GM19438 (cell line): ENCODE measurements around the gene RRP8.

Experiments used
- ATAC-seq: cut with Tn5 transposase; IDR thresholded peaks from one replicate; pipeline ENCODE4 v1.9.1; 2021; ENCODE audit warnings: low read depth; ENCODE audit not compliant: unreplicated experiment

RRP8 gene

GRCh38 chr11:6572215-6572614 lies 31.2 kb downstream of the RRP8 start:
- ATAC-seq = no peak

DNA sequence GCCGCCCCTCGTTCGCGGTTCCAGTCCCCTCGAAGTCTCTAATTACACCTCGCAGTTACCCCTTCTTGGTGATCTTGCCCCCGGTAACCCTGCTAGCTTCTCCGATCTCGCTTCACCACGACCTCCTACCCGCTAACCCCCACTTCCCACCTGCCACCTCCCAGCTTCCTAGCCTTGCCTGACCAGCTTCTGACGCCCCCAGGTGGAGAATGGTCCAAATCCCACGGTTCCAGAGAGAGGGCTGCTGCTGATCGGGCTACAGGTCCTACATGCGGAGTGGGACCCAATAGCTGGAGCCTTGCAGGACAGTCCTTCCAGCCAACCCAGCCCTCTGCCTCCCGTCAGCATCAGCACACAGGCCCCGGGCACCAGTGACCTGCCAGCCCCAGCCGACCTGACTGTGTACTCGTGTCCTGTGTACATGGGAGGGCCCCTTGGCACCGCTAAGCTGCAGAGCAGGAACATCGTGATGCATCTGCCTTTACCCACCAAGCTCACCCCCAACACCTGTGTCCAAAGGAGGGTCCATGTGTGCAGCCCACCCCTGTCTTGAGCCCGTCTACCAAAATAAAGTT lies 31.9 kb downstream of the RRP8 start:
- no peak for ATAC-seq

DNA sequence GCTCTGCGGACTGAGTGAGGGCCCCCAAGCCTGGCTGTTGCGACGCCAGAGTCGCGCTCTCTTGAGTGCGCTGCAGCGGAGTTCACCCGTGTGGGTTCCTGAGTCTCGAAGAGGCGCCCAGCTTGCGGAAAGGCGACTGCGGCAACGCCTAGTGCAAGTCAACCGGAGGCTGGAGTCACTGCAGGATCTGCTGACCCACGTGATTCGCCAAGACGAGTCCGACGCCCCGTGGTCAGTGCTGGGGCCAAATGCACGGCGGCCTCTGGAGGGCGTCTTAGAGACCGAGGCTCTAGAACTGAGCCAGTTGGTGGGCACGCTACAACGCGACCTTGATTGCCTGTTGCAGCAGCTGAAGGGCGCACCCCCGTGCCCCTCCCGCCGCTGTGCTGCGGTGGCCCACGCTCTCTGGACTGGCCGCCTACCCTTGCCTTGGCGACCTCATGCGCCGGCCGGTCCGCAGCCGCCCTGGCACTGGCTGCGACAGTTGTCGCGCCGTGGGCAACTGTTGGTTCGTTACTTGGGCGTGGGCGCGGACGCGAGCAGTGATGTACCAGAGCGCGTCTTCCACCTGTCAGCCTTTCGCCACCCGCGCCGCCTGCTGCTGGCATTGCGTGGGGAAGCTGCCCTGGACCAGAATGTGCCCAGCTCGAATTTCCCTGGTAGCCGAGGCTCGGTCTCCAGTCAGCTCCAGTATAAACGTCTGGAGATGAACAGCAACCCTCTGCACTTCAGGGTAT lies 32.6 kb downstream of the RRP8 start:
- ATAC-seq = no peak

GRCh38 chr11:6569706-6570105 lies 33.7 kb downstream of the RRP8 start:
- no peak for ATAC-seq

- ATAC-seq = no peak
Observed at GRCh38 chr11:6568191-6568918, 35.1 kb downstream of the RRP8 start.

DNA sequence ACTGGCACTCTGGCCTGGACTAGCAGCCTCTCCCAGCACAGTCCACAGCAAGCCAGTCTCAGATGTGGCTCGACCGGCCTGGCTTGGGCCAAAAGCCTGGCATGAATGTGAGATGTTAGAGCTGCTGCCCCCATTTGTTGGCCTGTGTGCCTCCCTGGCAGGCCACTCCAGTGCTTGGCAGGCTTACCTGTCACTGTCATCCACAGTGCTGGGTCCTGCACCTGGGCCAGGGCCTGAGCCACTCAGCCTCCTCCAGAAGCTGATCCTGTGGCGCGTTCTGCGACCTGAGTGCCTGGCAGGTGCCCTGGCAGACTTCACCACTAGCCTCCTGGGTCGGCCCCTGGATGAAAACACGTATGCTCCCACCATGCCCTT lies 36.1 kb downstream of the RRP8 start:
- no peak for ATAC-seq

- no peak for ATAC-seq
Observed at GRCh38 chr11:6566704-6567370, 36.6 kb downstream of the RRP8 start.

DNA sequence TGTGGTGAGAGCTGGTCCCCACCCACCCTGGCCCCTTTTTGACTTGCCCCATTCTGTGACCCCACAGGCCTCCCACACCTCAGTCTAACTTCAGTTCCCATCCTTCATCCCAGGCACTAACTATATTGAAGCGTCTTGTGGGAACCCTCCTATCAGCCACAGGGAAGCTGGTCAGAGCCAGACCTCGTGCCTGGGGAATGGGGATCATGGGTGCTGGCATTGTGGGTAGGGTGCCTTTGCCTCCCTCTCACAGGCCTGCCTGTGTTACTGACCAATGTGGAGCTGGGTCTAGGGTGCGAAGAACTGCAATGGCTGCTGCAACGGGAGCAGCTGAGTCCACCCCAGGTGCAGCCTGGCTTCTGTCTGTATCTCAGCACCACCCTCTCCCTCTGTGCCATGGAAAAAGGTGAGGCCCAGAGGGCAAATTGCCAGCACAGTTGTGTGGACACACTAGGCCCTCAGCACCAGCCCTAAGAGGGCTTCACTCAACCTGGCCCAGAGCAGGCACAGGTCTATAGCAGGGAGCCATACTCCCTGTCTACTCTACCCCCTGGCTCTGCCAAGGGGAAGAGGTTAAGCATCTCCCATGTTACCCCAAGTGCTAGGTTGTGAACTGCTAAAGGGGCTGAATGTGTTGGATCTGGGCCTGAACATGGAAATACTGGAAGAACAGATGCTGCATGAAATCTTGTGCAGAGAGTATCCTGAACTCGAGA lies 37.3 kb downstream of the RRP8 start:
- ATAC-seq = no peak

- ATAC-seq = no peak
Observed at GRCh38 chr11:6565325-6565724, 38.1 kb downstream of the RRP8 start.

GRCh38 chr11:6563667-6564066 lies 39.7 kb downstream of the RRP8 start:
- ATAC-seq = no peak

DNA sequence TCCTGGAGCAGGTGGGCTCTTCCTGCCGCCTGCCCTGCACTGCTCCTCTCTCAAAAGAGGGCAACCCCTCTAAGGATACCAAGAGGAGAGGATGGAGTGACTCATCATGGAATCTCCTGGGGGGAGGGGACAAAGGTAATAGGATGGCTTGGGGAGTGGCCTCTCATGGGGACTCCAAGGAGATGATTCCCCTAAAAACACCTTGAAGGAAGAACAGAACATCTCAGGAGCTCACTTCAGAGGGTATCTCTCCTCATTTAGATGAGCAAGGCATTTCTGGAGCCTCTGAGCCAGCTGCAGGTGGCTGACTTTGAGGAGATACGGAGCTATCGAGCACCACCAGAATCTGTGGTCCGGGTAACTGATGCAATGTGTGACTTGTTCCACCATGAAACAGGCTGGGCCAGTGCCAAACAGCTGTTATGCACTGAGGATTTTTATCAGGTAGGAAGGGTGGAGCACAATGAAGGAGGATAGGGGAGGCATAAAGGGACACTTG lies 40.2 kb downstream of the RRP8 start:
- no peak for ATAC-seq

- ATAC-seq = no peak
Observed at GRCh38 chr11:6561288-6561687, 42.1 kb downstream of the RRP8 start.

- no peak for ATAC-seq
Observed at GRCh38 chr11:6559369-6559768, 44.0 kb downstream of the RRP8 start.

DNA sequence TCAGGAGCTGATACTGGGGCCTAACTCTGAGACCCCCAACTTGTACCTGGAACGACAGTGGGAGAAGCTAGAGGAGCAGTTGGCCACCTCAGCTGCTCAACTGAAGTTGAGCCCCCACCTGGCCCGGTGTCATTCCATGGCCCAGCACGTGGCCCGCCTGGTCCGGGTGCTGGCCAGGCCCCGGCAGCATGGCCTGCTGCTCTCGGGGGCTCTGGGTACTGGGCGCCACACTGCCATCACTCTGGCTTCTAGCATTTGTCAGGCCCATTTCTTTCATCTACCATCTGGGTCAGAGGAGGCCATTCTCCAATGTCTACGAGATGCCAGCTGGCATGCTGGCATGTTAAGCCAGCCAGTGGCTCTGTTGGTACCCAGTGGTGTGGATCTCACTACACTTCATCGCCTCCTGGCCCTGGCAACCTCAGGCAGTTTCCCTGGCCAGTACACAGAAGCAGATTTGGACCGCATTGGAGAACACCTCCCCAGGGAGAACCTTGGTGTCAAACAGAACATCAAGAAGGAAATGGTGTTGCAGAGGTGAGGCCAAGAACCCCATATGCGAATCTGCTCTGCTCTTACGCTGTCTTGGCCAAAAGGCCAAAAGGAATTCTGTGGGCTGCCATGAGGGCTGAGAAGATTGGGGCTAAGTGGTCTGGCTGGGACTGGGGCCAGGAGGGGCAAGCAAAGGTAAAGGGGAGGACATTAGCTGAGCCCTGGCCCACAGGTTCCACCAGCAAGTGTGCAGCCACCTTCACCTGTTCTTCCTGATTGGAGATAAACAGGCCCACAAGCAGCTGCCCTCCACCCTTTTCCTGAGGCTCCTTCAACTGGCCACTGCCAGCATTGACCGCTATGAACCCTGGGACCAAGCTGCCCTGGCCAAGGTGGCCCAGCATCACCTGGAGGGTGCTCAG lies 45.4 kb downstream of the RRP8 start:
- ATAC-seq = no peak

DNA sequence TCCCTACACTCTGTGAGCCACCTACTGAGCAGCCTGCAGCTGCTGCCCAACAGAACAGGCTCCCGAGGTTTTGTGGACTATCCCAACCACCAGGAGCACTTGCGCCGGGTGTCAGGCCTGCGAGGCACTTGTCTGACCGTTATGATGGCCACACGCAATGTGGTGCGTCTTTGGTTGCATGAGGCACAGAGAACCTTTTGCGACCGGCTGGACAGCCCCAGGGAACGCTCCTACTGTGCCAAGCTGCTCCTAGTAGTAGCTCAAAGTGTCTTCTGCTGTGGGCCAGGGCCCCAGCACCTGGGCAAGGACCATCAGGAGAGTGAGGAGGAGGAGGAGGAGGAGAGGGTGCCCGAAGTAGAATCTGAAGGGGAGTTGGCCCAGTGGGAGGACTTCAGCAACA lies 46.4 kb downstream of the RRP8 start:
- no peak for ATAC-seq

DNA sequence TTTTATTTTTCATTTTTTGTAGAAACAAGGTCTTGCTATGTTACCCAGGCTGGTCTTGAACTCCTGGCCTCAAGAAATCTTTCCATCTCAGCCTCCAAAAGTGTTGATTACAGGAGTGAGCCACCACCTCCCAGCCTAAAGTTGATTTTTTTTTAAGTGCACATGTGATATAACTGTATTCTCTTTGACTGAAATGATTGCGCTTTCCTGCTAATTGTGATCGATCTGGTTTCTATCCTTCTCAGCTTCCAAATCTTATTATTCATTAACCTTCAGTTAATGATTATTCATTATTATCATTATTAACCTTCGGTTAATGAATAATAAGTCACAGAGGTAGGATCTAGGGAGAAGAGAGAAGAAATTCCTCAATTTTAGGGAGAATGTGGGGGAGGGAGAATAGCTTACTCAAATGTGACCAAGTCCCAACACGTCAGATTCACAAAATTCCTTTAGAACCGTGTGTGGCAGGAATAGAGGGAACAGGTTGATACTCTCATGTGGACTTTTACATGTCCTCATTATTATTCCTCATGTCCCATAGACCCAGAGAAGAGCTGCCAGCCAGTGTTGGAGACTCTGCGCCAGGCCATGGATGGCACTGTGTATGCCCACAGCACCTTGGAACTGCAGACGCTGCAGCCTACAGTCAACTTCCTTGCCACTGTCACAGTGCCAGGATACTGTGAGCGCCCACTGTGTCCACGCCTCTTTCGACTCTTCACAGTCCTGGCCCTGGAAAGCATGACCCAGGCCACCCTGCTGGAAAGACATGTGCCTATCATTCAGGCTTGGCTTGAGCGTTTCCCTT lies 47.1 kb downstream of the RRP8 start:
- no peak for ATAC-seq

DNA sequence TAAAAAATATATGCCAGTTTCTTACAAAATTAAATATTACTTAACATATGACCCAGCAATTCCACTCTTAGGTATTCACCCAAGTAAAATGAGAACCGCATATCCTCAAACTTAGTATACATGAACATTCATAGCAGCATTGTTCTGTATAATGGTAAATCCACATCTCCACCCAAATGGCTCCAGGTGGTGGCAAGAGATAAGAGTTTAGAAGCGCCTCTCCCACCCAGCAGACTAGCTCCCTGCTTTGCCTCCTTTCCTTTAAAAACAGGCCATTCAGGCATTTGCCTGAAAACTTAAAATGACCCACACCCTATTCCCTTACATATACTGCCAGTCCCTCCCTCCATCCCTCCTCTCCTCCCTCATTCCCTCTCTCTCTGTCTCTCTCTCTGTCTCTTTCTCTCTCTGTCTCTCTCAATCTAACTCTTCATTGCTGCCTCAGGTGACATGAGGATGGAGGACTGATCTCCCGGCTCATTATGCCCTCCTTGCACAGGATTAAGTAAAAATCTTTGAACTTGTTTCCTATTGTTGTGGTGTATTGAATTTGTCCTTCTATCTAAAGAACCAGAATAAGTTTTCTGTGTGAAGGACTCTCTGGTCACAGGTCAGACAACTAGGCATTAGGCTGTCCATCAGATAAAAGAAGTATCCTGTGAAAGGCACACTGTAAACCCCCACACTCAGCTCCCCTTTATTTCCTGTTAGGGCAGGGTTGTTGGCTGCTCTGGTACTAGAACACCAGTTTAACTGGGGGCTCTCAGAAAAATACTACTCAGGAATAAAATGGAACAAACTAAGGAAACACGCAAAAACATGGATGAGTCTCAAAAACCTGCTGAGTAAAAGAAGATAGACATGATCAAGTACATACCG lies 48.3 kb downstream of the RRP8 start:
- no peak for ATAC-seq

DNA sequence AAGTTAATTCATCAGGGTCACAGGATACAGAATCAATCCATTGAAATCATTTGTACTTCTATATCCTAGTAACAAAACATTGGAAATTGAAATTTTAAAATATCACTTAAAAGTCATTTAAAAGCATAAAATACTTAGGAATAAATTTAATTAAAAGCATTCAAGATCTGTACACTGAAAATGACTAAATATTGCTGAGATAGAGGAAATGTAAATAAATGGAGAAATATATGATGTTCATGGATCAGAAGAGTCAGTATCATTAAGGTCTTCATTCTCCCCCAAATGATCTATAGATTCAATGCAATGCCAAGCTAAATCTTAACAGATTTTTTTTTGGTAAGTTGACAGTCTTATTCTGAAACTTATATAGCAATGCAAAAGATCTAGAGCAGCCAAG lies 49.8 kb downstream of the RRP8 start:
- no peak for ATAC-seq
